HFF-Myc (cell line): ENCODE measurements around the gene NIP7.
"Not testable (repeated sequence)": the region's sequence is repeated elsewhere in the genome, so short reads cannot be mapped to it uniquely, and the experiment has no call there.

Experiments used
- DNase-seq: peaks from one replicate; pipeline ENCODE4 v3.0.0-alpha.2; 2011; ENCODE audit warnings: low read depth; ENCODE audit errors: extremely low read depth
- H3K4me3 ChIP-seq: replicated peaks from 2 replicates; pipeline ENCODE4 v1.5.1; 2011; ENCODE audit warnings: low read depth, mild to moderate bottlenecking, control low read depth, low read length
- TF ChIP-seq, protein P1 (sequence below): IDR thresholded peaks from 2 replicates; pipeline ENCODE4 v1.5.1; 2012; ENCODE audit warnings: mild to moderate bottlenecking, low read depth, low read length, control low read depth; ENCODE audit errors: missing control alignments

The NIP7 gene

DNA sequence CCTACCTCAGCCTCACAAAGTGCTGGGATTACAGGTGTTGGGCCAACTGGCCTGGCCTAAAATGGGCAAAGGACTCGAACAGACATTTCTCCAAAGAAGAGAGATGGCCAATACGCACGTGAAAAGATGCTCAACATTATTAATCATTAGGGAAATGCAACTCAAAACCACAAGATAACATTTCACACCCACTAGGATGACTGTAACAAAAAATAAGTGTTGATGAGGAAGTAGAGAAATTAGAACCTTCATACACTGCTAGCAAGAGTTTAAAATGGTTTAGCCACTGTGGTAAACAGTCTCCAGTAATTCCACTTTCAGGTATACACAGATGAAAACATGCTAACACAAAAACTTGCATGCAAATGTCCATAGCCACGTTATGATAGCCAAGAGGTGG is 6.4 kb downstream of the NIP7 start:
- no peak overlapping the region for H3K4me3 ChIP-seq
- TF ChIP-seq, protein P1, sequence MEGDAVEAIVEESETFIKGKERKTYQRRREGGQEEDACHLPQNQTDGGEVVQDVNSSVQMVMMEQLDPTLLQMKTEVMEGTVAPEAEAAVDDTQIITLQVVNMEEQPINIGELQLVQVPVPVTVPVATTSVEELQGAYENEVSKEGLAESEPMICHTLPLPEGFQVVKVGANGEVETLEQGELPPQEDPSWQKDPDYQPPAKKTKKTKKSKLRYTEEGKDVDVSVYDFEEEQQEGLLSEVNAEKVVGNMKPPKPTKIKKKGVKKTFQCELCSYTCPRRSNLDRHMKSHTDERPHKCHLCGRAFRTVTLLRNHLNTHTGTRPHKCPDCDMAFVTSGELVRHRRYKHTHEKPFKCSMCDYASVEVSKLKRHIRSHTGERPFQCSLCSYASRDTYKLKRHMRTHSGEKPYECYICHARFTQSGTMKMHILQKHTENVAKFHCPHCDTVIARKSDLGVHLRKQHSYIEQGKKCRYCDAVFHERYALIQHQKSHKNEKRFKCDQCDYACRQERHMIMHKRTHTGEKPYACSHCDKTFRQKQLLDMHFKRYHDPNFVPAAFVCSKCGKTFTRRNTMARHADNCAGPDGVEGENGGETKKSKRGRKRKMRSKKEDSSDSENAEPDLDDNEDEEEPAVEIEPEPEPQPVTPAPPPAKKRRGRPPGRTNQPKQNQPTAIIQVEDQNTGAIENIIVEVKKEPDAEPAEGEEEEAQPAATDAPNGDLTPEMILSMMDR: no peak
- no peak for DNase-seq

DNA sequence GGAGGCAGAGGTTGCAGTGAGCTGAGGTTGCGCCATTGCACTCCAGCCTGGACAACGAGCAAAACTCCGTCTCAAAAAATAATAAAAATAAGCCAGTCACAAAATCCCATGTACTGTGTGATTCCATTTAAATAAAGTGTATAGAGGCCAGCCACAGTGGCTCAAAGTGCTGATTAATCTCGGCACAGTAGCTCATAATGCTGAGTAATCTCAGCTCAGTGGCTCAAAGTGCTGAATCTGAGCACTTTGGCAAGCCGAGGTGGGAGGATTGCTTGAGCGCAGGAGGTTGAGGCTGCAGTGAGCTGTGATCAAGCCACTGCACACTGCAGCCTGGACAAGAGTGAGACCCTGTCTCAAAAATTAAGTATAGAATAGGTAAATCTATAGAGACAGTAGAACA is 7.1 kb downstream of the NIP7 start:
- TF ChIP-seq, protein P1: no peak
- no peak overlapping the region for H3K4me3 ChIP-seq
- no peak for DNase-seq

DNA sequence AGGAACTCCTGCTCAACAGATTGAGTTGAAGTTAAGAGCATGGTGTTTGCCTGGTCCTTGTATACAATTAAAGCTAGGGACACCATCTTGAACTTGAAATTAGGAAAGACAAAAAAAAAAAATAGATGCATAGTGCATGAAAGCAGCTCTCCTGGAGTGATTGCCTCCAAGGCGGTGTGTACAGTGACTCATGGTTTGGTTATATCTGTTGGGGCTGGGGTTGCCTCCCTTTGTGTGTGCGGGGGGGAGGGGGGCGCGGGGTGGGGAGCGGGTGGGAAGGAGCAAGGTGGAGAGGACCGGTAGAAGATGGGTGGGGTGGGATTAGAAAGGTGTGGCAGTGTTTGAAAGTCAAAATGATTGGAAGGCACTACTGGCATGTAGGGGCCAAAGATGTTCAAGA is 8.7 kb downstream of the NIP7 start:
- no peak for DNase-seq
- H3K4me3 ChIP-seq: no peak overlapping the region
- TF ChIP-seq, protein P1: no peak

GRCh38 chr16:69349536-69349935 is 10.0 kb downstream of the NIP7 start:
- no peak overlapping the region for H3K4me3 ChIP-seq
- TF ChIP-seq, protein P1: no peak
- no peak for DNase-seq

DNA sequence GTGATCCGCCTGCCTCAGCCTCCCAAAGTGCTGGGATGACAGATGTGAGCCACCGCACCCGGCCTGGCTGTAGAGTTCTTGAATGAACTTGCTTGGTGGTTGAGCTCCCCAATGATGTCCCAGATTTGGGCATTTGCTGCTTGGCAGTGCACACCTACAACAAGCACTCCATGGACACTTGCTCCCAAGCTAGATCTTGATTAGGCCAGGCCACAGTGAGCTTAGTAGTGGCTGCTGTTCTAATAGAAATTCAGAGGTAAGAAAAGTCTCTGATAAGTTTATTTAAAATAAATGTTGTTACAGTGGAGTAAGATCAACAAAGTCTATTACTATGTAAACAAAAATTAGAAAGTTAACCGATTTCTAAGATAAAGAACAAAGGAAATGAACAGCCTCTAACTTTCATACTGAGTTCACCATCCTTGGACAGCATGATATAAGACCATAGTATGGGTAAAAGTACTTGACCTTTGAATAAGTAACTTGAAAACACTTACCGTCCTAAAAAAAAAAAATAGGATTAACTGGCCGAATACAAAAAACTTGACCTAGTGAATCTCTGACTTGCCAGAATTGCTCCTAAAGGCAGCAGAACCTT is 11.1 kb downstream of the NIP7 start:
- TF ChIP-seq, protein P1: no peak
- DNase-seq: no peak
- no peak overlapping the region for H3K4me3 ChIP-seq

DNA sequence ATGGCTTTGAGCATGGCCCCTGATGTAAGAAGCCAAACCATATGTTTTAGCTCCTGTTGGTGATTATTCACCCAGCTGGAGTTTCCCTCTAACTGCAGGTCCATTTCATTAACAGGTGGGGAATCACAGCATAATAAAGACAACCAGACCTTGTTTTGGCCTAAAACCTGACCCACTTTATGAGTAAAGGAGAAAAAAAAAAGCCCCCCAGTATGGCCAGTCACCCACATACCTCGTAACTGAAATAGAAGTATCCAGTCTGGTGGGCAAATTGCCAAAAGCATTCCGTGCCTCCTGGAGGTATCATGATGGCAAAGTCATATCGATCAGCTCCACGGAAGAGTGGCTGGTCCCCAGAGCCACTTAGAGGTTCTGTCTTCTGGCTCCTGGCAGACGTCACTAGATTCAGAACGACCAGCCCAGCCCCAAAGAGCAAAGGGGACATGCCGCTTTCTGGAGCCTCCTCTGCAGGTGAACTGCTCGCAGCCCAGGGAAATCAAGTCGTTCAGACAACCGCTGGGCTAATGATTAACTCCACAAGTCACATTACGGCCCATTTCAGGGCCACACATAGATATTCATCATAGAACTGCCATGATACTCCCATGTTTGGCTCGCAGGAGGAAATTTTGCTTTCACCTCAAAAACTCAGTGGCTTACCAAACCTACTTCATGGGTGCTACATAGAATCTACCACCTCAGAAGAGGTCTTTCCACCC is 11.9 kb downstream of the NIP7 start, which contains the start of gene TMED6:
TMED6 (minus strand) TSS at position 478 of the 719 bp plus-strand sequence; CDS start at position 445, 33 bp downstream.
- TF ChIP-seq, protein P1: no peak
- no peak within 1 kb of the TSS for H3K4me3 ChIP-seq
- no peak for DNase-seq

GRCh38 chr16:69360070-69360469 is 20.5 kb downstream of the NIP7 start:
- DNase-seq, H3K4me3 ChIP-seq: not testable (repeated sequence)
